Choroid plexus epithelial cell (primary cell): ENCODE results near the gene BCO1.

ENCODE experiments used
- DNase-seq: peaks from one replicate; pipeline ENCODE4 v3.0.0-alpha.2; 2010; ENCODE audit warnings: low read depth
- H3K4me3 ChIP-seq: 2 replicates; pipeline ENCODE4 v1.5.1; 2011; ENCODE audit warnings: low read depth, mild to moderate bottlenecking, control low read depth, low read length, moderate library complexity
- CTCF ChIP-seq: conservative IDR thresholded peaks from 2 replicates; pipeline ENCODE4 v1.5.1; 2011; ENCODE audit warnings: low read depth, mild to moderate bottlenecking, control low read depth, inconsistent platforms, low read length, moderate library complexity

BCO1 gene, protein sequence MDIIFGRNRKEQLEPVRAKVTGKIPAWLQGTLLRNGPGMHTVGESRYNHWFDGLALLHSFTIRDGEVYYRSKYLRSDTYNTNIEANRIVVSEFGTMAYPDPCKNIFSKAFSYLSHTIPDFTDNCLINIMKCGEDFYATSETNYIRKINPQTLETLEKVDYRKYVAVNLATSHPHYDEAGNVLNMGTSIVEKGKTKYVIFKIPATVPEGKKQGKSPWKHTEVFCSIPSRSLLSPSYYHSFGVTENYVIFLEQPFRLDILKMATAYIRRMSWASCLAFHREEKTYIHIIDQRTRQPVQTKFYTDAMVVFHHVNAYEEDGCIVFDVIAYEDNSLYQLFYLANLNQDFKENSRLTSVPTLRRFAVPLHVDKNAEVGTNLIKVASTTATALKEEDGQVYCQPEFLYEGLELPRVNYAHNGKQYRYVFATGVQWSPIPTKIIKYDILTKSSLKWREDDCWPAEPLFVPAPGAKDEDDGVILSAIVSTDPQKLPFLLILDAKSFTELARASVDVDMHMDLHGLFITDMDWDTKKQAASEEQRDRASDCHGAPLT

DNA sequence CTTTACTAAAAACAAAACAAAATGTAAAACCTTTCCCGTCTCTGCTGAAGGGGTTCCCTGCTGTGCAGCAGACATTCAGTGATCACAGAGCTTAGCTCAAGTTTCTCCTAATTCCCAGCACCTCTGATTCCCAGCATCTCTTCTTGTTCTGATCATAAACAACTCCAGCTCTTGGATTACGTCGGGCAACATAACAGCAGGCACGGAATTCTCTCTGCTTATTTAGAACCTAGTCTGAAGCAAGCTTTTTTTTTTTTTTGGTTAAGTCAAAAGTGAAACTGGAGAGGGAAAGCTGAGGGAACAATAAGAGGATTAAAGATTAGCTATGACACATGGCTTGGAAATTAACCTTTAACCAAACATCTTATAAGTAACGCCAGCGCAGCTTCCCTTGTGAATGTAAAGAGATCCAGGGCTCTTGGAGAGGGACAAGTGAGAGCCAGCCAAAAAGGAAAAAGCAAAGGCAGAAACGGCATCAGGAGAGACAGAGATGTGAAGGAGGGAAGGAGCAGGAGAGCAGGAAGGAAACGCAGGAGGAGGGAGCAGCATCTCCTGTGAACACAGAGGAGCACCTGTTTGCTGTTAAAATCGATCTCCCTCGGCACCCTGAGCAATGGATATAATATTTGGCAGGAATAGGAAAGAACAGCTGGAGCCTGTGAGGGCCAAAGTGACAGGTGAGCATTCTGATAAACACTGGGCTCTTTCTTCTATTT, at the start of gene BCO1:
Gene BCO1, plus strand, starts transcription at position 394 of the 716 bp plus-strand sequence. Its CDS starts 220 bp downstream, at position 614.
- peak within 1 kb of the TSS; percentile 55 for H3K4me3 ChIP-seq
- peak; percentile 71 for DNase-seq
- no peak for TF ChIP-seq CTCF

DNA sequence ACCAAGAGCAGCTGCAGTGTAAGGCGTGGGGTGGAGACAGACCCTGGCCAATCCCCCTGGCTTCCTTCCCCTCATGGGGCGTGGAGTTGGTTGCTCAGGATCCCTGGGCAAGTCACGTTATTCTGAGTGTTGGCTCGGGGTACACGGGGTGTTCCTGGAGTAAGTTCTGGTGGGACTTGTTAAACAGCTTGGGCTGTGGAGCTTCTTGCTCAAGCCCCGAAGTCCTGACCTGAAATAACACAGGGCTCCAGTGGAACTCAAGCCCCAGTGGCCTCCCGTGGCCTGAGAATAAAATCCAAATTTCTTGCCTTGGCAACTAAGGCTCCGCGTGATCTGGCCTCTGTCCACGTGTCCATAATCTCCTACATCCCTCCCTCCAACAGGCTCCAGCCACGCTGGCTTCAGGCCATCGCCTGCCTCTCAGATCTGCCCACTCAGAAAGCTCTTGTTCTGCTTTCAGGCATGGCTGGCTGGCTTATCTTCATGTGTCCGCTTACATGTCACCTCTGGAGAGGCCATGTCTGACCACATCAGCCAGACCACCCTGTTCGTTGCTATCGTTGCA, 49.3 kb upstream of the BCO1 start:
- DNase-seq, result peak; percentile 39
- no peak overlapping the region for H3K4me3 ChIP-seq
- no peak for TF ChIP-seq CTCF

GRCh38 chr16:81190667-81191066, 47.8 kb upstream of the BCO1 start:
- peak; percentile 64 for DNase-seq
- H3K4me3 ChIP-seq, result no peak overlapping the region
- TF ChIP-seq CTCF, result no peak

DNA sequence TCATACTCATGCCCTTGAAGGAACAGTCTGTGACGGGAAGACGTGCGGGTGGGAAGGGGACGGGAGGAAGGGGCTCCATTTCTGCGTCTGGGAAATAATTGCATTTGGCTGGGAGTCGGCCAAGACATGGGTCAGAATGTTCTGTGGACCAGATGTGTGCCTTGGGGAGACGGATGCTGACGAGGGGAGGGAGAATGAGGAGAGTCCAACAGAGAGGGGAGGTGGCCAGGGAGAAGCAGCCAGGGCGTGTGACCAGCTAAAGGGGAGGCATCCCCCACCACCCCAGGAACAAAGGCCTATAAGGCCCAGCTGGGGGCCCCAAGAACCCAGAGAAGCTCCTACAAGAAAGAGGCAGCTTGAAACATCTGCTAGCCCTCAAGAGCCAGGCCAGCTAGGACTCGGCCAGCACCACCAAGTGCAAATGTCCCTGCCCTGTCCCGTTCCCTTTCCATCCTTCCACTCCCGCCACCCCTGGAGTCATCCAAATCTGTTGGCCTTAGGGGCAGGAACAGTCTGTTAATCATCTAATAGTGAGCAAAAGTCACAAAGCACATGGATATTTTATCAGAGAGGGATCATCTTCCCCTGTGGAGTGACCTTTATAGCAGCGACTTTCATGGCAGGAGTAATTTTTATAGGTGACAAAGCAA, 42.5 kb upstream of the BCO1 start:
- no peak for TF ChIP-seq CTCF

DNA sequence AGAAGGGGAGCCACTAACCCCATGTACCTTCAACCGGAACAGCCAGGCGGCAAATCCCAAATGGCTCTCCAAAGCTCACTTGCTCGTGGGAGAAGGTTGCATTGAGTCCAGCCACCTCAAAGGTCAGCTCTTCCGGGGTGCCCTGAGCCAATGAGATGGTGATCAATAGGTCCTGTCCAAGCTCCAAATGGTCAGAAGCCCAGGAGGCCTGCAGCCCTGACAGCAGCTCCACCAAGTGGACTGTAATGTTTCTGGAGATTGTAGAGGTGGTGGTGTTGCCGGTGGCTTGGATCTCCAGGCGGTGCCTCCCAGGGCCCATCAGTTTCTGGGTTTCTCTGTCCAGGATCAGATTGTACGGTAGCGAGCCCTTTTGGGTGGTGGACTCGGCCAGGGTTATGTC, 39.9 kb upstream of the BCO1 start:
- H3K4me3 ChIP-seq, result no peak overlapping the region
- DNase-seq, result peak; percentile 58
- TF ChIP-seq CTCF, result peak; percentile 62

More for the DNA sequence above, 42.5 kb upstream of the BCO1 start:
- H3K4me3 ChIP-seq, result no peak overlapping the region
- no peak for DNase-seq

GRCh38 chr16:81201267-81201666, 37.2 kb upstream of the BCO1 start:
- no peak for TF ChIP-seq CTCF
- DNase-seq, result no peak
- no peak overlapping the region for H3K4me3 ChIP-seq
